Testis (tissue), 3 donors: ENCODE data around the gene KRCC1. TPM values are rescaled to one million over a fixed set of nuclear protein-coding genes. Genes with fewer than 3 reads are reported as not detected.
"Not testable (repeated sequence)": the region's sequence is repeated elsewhere in the genome, so short reads cannot be mapped to it uniquely, and the experiment has no call there.

Source experiments
- DNase-seq: peaks from one replicate; pipeline ENCODE4 v3.0.0-alpha.2; 2019
- H3K27ac ChIP-seq, 2 donors: fragments of 200-600 bp; sonication (generic); one replicate each; pipeline ENCODE4 v1.5.1; 2019
- H3K27me3 ChIP-seq: fragments of 200-600 bp; sonication (generic); one replicate; pipeline ENCODE4 v1.5.1; 2019
- H3K36me3 ChIP-seq: fragments of 200-600 bp; sonication (generic); one replicate; pipeline ENCODE4 v1.5.1; 2017; ENCODE audit warnings: low read depth; ENCODE audit errors: missing control alignments
- H3K4me1 ChIP-seq: fragments of 200-600 bp; sonication (generic); one replicate; pipeline ENCODE4 v1.5.1; 2019
- H3K4me3 ChIP-seq, 2 donors: fragments of 200-600 bp; sonication (generic); one replicate each; pipeline ENCODE4 v1.5.1; 2017 to 2019
- H3K9me3 ChIP-seq: fragments of 200-600 bp; sonication (generic); one replicate; pipeline ENCODE4 v1.5.1; 2017
- POLR2A ChIP-seq: fragments of 450-650 bp; IDR thresholded peaks from one replicate; pipeline ENCODE4 v1.6.1; 2017; ENCODE audit warnings: antibody characterized with exemption, mild to moderate bottlenecking, moderate library complexity
- WGBS, 2 donors: methylation state at CpG; one replicate each; pipeline ENCODE4 v1.1.5; 2018; 5-methylcytosine and 5-hydroxymethylcytosine counted together
- intact Hi-C: fragments of 100-400 bp; cut with DNase I; formaldehyde crosslinking; loops from one replicate; pipeline ENCODE4 v1.15.1; 2023; ENCODE audit warnings: low total_unique reads
- polyA plus RNA-seq: library from polyadenylated mRNA; stranded (reverse); fragments of 350-450 nt; fragmentation: Illumina TruSeq; extraction: RNeasy Lipid Tissue Mini Kit (QIAGEN cat#74804); gene quantifications from one replicate; pipeline ENCODE4 v1.2.3, GENCODE V29; 2014; ENCODE audit warnings: low read depth, low replicate concordance; ENCODE audit not compliant: insufficient read depth
- total RNA-seq, 2 donors: library from RNA; depleted of rRNA; stranded (reverse); fragments of >200 nt; gene quantifications; one replicate each; pipeline ENCODE4 v1.2.3, GENCODE V29; 2016
- TF ChIP-seq, protein P1 (sequence below), 3 experiments: fragments of 450-650 bp in 2 of 3; fragments of 200-600 bp in 1 of 3; sonication (generic) in 1 of 3; IDR thresholded peaks; one replicate each; pipeline ENCODE4 v1.5.1; 2016 to 2019; ENCODE audit warnings: antibody characterized with exemption in 3 of 3, mild to moderate bottlenecking in 2 of 3, moderate library complexity in 1 of 3

Gene KRCC1
- total and polyA plus RNA-seq, 3 donors from 2014 or later: 15.4 to 21.1 (median 16.9) TPM

DNA sequence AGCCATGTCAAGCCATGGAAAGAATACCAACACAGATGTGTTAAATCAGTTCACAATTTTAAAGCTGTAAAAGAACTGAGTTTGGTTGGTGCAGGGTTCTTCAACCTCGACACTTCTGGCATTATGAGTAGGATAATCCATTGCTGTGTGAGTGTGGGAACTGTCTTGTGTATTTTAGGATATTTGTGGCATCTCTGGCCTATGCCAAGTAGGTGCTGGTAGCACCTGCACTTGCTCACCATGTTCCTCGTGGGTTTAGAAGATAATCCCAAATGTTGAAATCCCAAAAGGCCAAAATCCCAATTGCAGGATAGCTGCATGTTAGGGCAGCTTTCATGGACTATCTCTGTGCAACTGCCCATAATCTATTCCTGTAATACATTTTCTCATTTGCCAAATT, 3.8 kb downstream of the KRCC1 start:
- 74 to 78% methylated on average over 2 of the region's 2 CpGs for WGBS, 2 donors
- H3K9me3 ChIP-seq: no peaks in the 10 kb centered on the region
- TF ChIP-seq, protein P1, sequence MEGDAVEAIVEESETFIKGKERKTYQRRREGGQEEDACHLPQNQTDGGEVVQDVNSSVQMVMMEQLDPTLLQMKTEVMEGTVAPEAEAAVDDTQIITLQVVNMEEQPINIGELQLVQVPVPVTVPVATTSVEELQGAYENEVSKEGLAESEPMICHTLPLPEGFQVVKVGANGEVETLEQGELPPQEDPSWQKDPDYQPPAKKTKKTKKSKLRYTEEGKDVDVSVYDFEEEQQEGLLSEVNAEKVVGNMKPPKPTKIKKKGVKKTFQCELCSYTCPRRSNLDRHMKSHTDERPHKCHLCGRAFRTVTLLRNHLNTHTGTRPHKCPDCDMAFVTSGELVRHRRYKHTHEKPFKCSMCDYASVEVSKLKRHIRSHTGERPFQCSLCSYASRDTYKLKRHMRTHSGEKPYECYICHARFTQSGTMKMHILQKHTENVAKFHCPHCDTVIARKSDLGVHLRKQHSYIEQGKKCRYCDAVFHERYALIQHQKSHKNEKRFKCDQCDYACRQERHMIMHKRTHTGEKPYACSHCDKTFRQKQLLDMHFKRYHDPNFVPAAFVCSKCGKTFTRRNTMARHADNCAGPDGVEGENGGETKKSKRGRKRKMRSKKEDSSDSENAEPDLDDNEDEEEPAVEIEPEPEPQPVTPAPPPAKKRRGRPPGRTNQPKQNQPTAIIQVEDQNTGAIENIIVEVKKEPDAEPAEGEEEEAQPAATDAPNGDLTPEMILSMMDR (IDR thresholded peaks at IDR 0.05): no peak
- no peak for TF ChIP-seq POLR2A
- no peak overlapping the region for H3K4me3 ChIP-seq
- no peak for DNase-seq
- peaks cover 10% of the 10 kb centered on the region for H3K4me1 ChIP-seq
- no peak overlapping the region for H3K27ac ChIP-seq
- no peaks in the 10 kb centered on the region for H3K27me3 ChIP-seq
- no peaks in the 10 kb centered on the region for H3K36me3 ChIP-seq
- intact Hi-C loops: no loop called here

DNA sequence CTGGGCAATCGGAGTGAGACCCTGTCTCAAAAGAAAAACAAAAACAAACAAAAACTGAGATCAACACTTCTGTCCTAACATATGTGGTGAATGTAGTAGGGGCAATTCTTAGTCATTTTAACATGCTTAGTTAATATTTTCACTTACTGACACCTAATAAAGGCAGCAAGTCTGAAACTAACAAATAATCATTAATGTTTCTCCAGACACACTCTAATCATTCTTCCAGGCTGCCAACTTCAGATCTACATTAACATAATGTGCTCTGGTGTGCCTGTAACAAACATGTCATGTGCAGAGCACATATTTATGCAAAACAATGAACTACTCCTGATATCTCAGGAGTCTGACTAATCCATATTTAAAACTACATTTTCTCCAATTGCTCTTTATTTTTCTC, 6.0 kb downstream of the KRCC1 start:
- Histone ChIP-seq H3K36me3 (no peaks in the 10 kb centered on the region), H3K4me3 (no peak overlapping the region), H3K9me3 (no peaks in the 10 kb centered on the region), H3K27me3 (no peaks in the 10 kb centered on the region), H3K27ac (no peak overlapping the region), H3K4me1 (peaks cover 10% of the 10 kb centered on the region)
- TF ChIP-seq POLR2A: no peak
- TF ChIP-seq, protein P1 (IDR thresholded peaks at IDR 0.05): no peak
- DNase-seq: no peak
- 82 to 92% methylated on average over 1 of the region's 1 CpG for WGBS, 2 donors
- intact Hi-C loops: no loop called here

DNA sequence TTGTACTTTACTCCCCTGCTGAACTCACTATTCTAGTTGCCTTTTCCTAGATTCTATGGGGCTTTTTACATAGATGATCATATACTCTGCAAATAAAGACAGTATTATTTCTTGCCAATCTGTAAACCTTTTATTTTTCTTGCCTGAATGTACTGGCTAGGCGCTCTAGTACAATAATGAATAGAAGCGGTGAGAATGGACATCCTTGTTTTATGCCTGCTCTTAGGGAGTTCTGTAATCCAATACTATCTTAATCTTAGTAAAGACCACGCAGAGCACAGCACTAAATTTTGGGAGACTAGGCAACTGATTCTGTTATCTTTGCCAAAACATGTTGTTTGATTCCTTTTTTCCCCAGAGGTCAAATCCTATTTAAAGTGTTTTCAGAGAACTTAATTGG, 7.0 kb downstream of the KRCC1 start:
- H3K36me3 ChIP-seq: no peaks in the 10 kb centered on the region
- intact Hi-C loops: no loop called here
- no peaks in the 10 kb centered on the region for H3K27me3 ChIP-seq
- H3K4me1 ChIP-seq: no peaks in the 10 kb centered on the region
- no peak overlapping the region for H3K4me3 ChIP-seq
- DNase-seq: no peak
- H3K27ac ChIP-seq: no peak overlapping the region
- H3K9me3 ChIP-seq: no peaks in the 10 kb centered on the region
- TF ChIP-seq, protein P1 (IDR thresholded peaks at IDR 0.05): no peak
- no peak for TF ChIP-seq POLR2A
- 76 to 79% methylated on average over 3 of the region's 3 CpGs for WGBS, 2 donors

DNA sequence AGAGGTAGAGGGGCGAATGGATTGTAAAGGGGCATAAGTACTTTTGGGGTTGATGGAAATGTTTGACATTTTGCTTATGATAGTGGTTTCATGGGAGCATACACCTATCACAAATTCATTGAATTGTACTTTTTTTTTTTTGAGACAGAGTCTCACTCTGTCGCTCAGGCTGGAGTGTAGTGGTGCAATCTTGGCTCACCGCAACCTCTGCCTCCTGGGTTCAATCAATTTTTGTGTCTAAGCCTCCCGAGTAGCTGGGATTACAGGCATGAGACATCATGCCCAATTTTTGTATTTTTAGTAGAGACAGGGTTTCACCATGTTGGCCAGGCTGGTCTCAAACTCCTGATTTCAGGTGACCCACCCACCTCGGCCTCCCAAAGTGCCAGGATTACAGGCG, 10.0 kb downstream of the KRCC1 start:
- 94 to 97% methylated on average over 6 of the region's 6 CpGs for WGBS, 2 donors
- H3K27me3 ChIP-seq, H3K27ac ChIP-seq, H3K9me3 ChIP-seq, H3K36me3 ChIP-seq, H3K4me1 ChIP-seq, intact Hi-C loops, H3K4me3 ChIP-seq, DNase-seq: not testable (repeated sequence)

DNA sequence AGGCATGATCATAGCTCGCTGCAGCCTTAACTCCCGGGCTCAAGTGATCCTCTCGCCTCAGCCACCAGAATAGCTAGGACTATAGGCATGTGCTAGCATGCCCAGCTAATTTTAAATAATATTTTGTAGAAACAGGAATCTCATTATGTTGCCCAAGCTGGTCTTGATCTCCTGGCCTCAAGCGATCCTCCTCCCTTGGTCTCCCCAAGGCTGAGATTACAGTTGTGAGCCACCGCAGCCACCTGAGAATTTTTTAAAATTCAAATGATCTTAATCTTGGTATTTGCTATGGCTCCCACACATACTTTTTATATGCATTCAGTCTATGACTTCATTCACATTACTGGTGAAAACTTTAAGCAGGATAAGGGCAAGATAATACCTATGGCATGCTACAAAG, 13.1 kb downstream of the KRCC1 start:
- H3K27me3 ChIP-seq: no peaks in the 10 kb centered on the region
- DNase-seq: no peak
- TF ChIP-seq, protein P1 (IDR thresholded peaks at IDR 0.05): no peak
- TF ChIP-seq POLR2A: no peak
- 92 to 93% methylated on average over 5 of the region's 5 CpGs for WGBS, 2 donors
- no peaks in the 10 kb centered on the region for H3K36me3 ChIP-seq
- no peaks in the 10 kb centered on the region for H3K4me1 ChIP-seq
- peak overlapping the region in 1 of 2 donors; percentile 10 for H3K27ac ChIP-seq
- intact Hi-C loops: no loop called here
- no peak overlapping the region for H3K4me3 ChIP-seq
- H3K9me3 ChIP-seq: no peaks in the 10 kb centered on the region
